ENCODE results near the gene CXCL17. TPM values are rescaled to one million over a fixed set of nuclear protein-coding genes. Genes with fewer than 3 reads are reported as not detected.

The CXCL17 gene
- total RNA-seq, 1 experiment from 2014 or later = 0.32 TPM

DNA sequence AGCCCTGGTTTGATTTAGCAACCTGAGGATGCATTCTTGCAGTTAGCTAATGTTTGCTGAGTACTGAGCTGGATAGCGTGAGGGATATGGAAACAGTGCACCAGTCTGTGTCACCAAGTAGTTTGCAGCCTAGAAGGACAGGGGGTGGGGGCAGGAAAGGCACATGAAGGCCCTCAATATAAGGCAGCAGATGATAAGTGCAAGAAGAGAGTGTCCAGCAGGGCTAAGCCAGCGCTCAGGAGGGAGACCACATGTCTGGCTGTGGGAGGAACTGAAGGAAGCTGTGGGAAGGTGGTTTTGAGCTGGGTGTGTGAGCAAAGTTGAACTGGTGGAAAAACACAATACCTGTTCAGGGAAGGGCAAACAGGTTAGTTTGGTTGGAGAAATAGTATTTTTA, 1.7 kb downstream of the CXCL17 start:
- Histone ChIP-seq H3K79me2 (ENCODE audit: insufficient read depth, low read length) (no peaks in the 10 kb centered on the region), H3K27ac (ENCODE audit: low read depth, low read length) (no peak overlapping the region), H3K36me3 (ENCODE audit: control insufficient read depth in 1 of 2, insufficient read depth in 2 of 2, low read length in 2 of 2) (no peaks in the 10 kb centered on the region), H3K9ac (ENCODE audit: low read length) (no peak overlapping the region), H4K20me1 (ENCODE audit: insufficient read depth) (no peaks in the 10 kb centered on the region), H3K27me3 (ENCODE audit: insufficient read depth, low read length) (no peaks in the 10 kb centered on the region), H3K4me1 (ENCODE audit: control insufficient read depth in 1 of 2, insufficient read depth in 2 of 2, low read length in 2 of 2) (peaks cover 0 to 10% of the 10 kb centered on the region in 2 experiments; a peak in 2 of 4 replicates), H3K9me3 (ENCODE audit: control insufficient read depth in 1 of 2, insufficient read depth in 1 of 2, low read depth in 1 of 2, low read length in 2 of 2) (no peaks in the 10 kb centered on the region), H2AFZ (ENCODE audit: low read depth, low read length, poor library complexity, severe bottlenecking) (no peak overlapping the region), H3K4me3 (replicated peaks in 1 of 2; ENCODE audit: low read depth in 1 of 2, low read length in 2 of 2) (no peak overlapping the region), H3K9me2 (ENCODE audit: insufficient read depth) (no peaks in the 10 kb centered on the region), H3K4me2 (ENCODE audit: low read length) (no peak overlapping the region)
- ChIA-PET POLR2A (interaction anchor here (0.6 kb wide), 1 partner anchor 16 kb away, joined by 3 read pairs; no protein-coding TSS in a partner anchor), CTCF (interaction anchor here (0.9 to 2.8 kb wide), 16 partner anchors 10 to 339 kb away, joined by 3 to 29 read pairs (median 5); partner anchors contain the start of gene CEACAM1), RAD21 (ENCODE audit: low non-redundant PET in 1 of 2, low total read pairs in 2 of 2, uncharacterized antibody in 2 of 2, unreplicated experiment in 2 of 2) (no interaction called here)
- no TSS peak for BruUV-seq (replicated peaks)
- DNase-seq (ENCODE audit: low read depth, low spot score) (no peak), ATAC-seq (no peak)
- TF ChIP-seq, protein P1, sequence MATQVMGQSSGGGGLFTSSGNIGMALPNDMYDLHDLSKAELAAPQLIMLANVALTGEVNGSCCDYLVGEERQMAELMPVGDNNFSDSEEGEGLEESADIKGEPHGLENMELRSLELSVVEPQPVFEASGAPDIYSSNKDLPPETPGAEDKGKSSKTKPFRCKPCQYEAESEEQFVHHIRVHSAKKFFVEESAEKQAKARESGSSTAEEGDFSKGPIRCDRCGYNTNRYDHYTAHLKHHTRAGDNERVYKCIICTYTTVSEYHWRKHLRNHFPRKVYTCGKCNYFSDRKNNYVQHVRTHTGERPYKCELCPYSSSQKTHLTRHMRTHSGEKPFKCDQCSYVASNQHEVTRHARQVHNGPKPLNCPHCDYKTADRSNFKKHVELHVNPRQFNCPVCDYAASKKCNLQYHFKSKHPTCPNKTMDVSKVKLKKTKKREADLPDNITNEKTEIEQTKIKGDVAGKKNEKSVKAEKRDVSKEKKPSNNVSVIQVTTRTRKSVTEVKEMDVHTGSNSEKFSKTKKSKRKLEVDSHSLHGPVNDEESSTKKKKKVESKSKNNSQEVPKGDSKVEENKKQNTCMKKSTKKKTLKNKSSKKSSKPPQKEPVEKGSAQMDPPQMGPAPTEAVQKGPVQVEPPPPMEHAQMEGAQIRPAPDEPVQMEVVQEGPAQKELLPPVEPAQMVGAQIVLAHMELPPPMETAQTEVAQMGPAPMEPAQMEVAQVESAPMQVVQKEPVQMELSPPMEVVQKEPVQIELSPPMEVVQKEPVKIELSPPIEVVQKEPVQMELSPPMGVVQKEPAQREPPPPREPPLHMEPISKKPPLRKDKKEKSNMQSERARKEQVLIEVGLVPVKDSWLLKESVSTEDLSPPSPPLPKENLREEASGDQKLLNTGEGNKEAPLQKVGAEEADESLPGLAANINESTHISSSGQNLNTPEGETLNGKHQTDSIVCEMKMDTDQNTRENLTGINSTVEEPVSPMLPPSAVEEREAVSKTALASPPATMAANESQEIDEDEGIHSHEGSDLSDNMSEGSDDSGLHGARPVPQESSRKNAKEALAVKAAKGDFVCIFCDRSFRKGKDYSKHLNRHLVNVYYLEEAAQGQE (IDR thresholded peaks at IDR 0.05; ENCODE audit: low read depth) = no peak
- TF ChIP-seq, protein P2, sequence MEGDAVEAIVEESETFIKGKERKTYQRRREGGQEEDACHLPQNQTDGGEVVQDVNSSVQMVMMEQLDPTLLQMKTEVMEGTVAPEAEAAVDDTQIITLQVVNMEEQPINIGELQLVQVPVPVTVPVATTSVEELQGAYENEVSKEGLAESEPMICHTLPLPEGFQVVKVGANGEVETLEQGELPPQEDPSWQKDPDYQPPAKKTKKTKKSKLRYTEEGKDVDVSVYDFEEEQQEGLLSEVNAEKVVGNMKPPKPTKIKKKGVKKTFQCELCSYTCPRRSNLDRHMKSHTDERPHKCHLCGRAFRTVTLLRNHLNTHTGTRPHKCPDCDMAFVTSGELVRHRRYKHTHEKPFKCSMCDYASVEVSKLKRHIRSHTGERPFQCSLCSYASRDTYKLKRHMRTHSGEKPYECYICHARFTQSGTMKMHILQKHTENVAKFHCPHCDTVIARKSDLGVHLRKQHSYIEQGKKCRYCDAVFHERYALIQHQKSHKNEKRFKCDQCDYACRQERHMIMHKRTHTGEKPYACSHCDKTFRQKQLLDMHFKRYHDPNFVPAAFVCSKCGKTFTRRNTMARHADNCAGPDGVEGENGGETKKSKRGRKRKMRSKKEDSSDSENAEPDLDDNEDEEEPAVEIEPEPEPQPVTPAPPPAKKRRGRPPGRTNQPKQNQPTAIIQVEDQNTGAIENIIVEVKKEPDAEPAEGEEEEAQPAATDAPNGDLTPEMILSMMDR (IDR thresholded peaks at IDR 0.05 in 2 of 3, conservative IDR thresholded peaks at IDR 0.05 in 1 of 3; ENCODE audit: borderline replicate concordance in 1 of 3, insufficient read depth in 1 of 3, low read depth in 2 of 3, low read length in 2 of 3) = no peak
- TF ChIP-seq ELF1 (IDR thresholded peaks at IDR 0.05; ENCODE audit: borderline replicate concordance, low read depth) = no peak
- intact Hi-C loops (cut with micrococcal nuclease) = no loop called here

Data from HCT116 (cell line).